HepG2 (cell line): ENCODE data around the gene C1orf87.

Experiments
- CEBPG ChIP-seq: IDR thresholded peaks from 2 replicates; pipeline ENCODE4 v1.6.1; 2016
- DNMT1 ChIP-seq: sonication (generic); formaldehyde crosslinking; IDR thresholded peaks from 2 replicates; pipeline ENCODE4 v1.5.1; 2020; ENCODE audit warnings: mild to moderate bottlenecking, missing genetic modification reagents
- FIP1L1 ChIP-seq: fragments of 200-400 bp; formaldehyde crosslinking; IDR thresholded peaks from 2 replicates; pipeline ENCODE4 v1.6.1; 2018; ENCODE audit warnings: low read depth, mild to moderate bottlenecking, low read length, moderate library complexity, borderline replicate concordance; ENCODE audit not compliant: insufficient read depth
- ZNF468 ChIP-seq: sonication (generic); formaldehyde crosslinking; IDR thresholded peaks from 2 replicates; pipeline ENCODE4 v1.8.0; 2022; ENCODE audit warnings: mild to moderate bottlenecking, moderate library complexity, missing genetic modification reagents

GRCh38 chr1:59997479-59998115 is 76.0 kb downstream of the C1orf87 start:
- TF ChIP-seq CEBPG (CRISPR knock-in tag) (no peak), FIP1L1 (no peak), ZNF468 (CRISPR knock-in tag) (no peak), DNMT1 (CRISPR knock-in tag) (no peak)
